Osteoblast (primary cell): ENCODE results near the gene RFX4. TPM values are rescaled to one million over a fixed set of nuclear protein-coding genes. Genes with fewer than 3 reads are reported as not detected.

Source experiments
- DNase-seq: peaks from one replicate; pipeline ENCODE4 v3.0.0; 2011; ENCODE audit warnings: low spot score, mixed read lengths; ENCODE audit not compliant: insufficient read length; ENCODE audit errors: missing footprints
- H2AFZ ChIP-seq: 2 replicates; pipeline ENCODE4 v1.6.0; 2011; ENCODE audit warnings: mild to moderate bottlenecking, low read length
- H3K27ac ChIP-seq: 2 replicates; pipeline ENCODE4 v1.5.1; 2011; ENCODE audit warnings: mild to moderate bottlenecking, low read depth, low read length, moderate library complexity
- H3K27me3 ChIP-seq: 2 replicates; pipeline ENCODE4 v1.6.0; 2012; ENCODE audit warnings: mild to moderate bottlenecking, control low read depth, inconsistent platforms, low read length, moderate library complexity; ENCODE audit not compliant: insufficient read depth
- H3K36me3 ChIP-seq: 2 replicates; pipeline ENCODE4 v1.5.1; 2011; ENCODE audit warnings: mild to moderate bottlenecking, low read length, control low read depth, moderate library complexity; ENCODE audit not compliant: insufficient read depth
- H3K4me1 ChIP-seq: 2 replicates; pipeline ENCODE4 v1.5.1; 2011; ENCODE audit warnings: mild to moderate bottlenecking, low read length, control low read depth, moderate library complexity; ENCODE audit not compliant: insufficient read depth
- H3K4me2 ChIP-seq: 2 replicates; pipeline ENCODE4 v1.6.0; 2011; ENCODE audit warnings: mild to moderate bottlenecking, low read length; ENCODE audit not compliant: insufficient read depth
- H3K4me3 ChIP-seq: fragments of 200-600 bp; sonication (generic); 3 replicates; pipeline ENCODE4 v1.5.1; 2012; ENCODE audit warnings: mild to moderate bottlenecking, low read length, inconsistent platforms; ENCODE audit not compliant: insufficient read depth
- H3K79me2 ChIP-seq: 2 replicates; pipeline ENCODE4 v1.6.0; 2012; ENCODE audit warnings: mild to moderate bottlenecking, low read length, control low read depth, inconsistent platforms; ENCODE audit not compliant: insufficient read depth
- H3K9me3 ChIP-seq: 2 replicates; pipeline ENCODE4 v1.5.1; 2011; ENCODE audit warnings: low read depth, low read length, control low read depth
- H4K20me1 ChIP-seq: 2 replicates; pipeline ENCODE4 v1.6.0; 2012; ENCODE audit warnings: mild to moderate bottlenecking, low read length, control low read depth; ENCODE audit not compliant: insufficient read depth
- total RNA-seq: library from RNA; depleted of rRNA; stranded (reverse); fragments of >200 nt; gene quantifications from 2 replicates; pipeline ENCODE4 v1.2.3, GENCODE V29; 2012
- TF ChIP-seq, protein P1 (sequence below): IDR thresholded peaks from 2 replicates; pipeline ENCODE4 v1.5.1; 2011; ENCODE audit warnings: mild to moderate bottlenecking, low read depth, low read length, moderate library complexity; ENCODE audit errors: extremely low read depth

Gene RFX4
- total RNA-seq, 1 donor: not detected

DNA sequence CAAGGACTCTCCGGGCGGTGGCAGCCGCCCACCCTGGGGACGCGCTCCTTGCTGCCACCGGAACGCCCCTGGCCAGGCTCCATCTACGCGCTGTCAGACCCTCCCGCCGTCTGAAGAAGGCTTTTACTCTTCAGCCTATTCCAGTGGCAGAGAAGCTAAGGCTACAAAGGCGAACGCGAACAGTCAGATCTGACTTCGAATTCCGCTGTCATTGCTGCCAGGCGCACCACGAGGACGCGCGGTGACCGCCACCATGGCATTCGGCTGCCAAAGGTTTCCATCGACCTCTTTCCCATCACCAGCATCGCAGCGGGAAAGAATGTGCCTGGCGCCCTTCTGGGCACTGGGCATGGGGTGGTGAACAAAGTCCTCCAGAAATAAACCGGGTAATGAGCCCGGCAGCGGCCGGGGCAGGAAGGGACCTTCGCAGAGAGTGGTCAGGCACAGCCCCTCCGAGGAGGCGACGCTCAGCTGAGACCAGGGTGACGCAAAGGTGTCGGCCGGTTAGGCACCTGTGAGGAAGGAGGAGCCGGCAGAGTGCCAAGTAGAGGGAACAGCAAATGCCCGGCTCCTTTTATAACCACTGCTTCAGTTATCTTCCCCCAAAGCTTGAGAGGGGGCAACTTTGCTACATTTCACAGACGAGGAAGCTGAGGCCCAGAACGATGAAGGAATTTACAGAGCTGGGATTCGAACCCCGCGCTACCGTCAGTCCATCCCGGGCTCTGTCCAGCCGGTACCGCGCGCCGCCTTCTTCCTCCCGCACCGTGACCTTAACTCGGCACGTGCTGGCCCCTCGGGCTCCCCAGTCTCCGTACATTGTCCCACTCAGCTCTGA lies 1.9 kb upstream of the RFX4 start:
- Histone ChIP-seq H3K4me2 (no peak overlapping the region), H3K79me2 (no peaks in the 10 kb centered on the region), H3K27me3 (peaks cover 58% of the 10 kb centered on the region), H3K4me1 (no peaks in the 10 kb centered on the region), H3K27ac (no peak overlapping the region), H4K20me1 (no peaks in the 10 kb centered on the region), H3K36me3 (no peaks in the 10 kb centered on the region), H2AFZ (no peak overlapping the region), H3K9me3 (no peaks in the 10 kb centered on the region), H3K4me3 (no peak overlapping the region)
- TF ChIP-seq, protein P1, sequence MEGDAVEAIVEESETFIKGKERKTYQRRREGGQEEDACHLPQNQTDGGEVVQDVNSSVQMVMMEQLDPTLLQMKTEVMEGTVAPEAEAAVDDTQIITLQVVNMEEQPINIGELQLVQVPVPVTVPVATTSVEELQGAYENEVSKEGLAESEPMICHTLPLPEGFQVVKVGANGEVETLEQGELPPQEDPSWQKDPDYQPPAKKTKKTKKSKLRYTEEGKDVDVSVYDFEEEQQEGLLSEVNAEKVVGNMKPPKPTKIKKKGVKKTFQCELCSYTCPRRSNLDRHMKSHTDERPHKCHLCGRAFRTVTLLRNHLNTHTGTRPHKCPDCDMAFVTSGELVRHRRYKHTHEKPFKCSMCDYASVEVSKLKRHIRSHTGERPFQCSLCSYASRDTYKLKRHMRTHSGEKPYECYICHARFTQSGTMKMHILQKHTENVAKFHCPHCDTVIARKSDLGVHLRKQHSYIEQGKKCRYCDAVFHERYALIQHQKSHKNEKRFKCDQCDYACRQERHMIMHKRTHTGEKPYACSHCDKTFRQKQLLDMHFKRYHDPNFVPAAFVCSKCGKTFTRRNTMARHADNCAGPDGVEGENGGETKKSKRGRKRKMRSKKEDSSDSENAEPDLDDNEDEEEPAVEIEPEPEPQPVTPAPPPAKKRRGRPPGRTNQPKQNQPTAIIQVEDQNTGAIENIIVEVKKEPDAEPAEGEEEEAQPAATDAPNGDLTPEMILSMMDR: no peak
- peak; percentile 50 for DNase-seq

DNA sequence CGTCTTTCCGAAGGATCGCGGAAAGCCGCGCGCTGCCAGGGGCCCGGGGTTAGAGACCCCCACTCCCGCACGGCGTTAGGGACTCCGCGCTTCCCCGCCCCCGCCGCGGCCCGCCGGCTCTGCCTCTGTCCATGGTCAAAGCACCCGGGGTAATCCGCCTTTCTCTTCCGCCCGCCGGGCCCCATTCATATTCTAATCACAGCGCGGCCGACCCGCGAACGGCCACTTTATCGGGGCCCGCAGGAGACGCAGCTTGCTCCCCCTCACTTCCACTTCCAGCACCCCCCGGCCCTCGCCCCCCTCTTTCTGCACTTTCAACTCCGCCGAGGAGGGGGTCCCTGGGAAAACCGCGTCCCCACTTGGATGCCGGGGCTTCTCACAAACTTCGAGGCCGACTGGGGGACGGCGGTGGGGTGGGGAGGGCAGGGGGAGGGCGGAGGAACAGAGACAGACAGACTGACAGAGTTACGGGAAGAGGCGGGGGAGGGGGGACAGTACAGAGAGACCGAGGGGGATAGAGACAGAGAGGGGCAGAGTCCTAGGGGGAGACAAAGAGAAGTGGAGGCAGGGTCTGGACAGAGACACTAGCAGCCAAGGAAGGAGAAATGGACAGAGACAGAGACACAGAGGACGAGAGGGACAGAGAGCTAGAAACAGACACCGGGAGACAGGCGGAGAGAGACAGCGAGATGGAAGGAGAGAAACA lies 1.1 kb upstream of the RFX4 start:
- no peaks in the 10 kb centered on the region for H3K4me1 ChIP-seq
- TF ChIP-seq, protein P1: no peak
- no peak overlapping the region for H3K4me3 ChIP-seq
- H2AFZ ChIP-seq: no peak overlapping the region
- H3K9me3 ChIP-seq: no peaks in the 10 kb centered on the region
- no peaks in the 10 kb centered on the region for H3K36me3 ChIP-seq
- H3K79me2 ChIP-seq: no peaks in the 10 kb centered on the region
- no peak overlapping the region for H3K27ac ChIP-seq
- peaks cover 66% of the 10 kb centered on the region for H3K27me3 ChIP-seq
- H3K4me2 ChIP-seq: no peak overlapping the region
- DNase-seq: peak; percentile 92
- H4K20me1 ChIP-seq: no peaks in the 10 kb centered on the region

DNA sequence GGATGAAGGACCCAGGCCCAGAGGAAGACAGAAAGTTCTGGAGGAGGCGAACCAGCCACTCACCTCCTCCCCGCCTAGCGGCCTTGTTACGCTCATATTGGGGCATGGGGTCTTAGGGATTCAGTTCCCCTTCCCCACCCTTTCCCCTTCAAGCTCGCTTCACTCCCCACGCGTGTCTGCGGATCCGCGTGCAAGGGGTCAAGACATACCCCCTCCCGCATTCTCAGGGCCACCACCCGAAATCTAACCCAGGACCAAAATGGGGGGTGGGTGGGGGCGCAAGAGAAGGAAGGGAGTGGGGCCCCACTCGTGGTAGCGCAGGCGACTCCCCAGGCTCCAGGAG lies 584 bp upstream of the RFX4 start:
- no peak for DNase-seq
- no peak overlapping the region for H3K27ac ChIP-seq
- no peaks in the 10 kb centered on the region for H3K4me1 ChIP-seq
- no peaks in the 10 kb centered on the region for H3K9me3 ChIP-seq
- H3K4me2 ChIP-seq: no peak overlapping the region
- H3K79me2 ChIP-seq: no peaks in the 10 kb centered on the region
- peaks cover 70% of the 10 kb centered on the region for H3K27me3 ChIP-seq
- TF ChIP-seq, protein P1: no peak
- no peak overlapping the region for H2AFZ ChIP-seq
- H4K20me1 ChIP-seq: no peaks in the 10 kb centered on the region
- no peaks in the 10 kb centered on the region for H3K36me3 ChIP-seq
- H3K4me3 ChIP-seq: no peak overlapping the region
